ENCODE measurements around the gene ACOT8. TPM values are rescaled to one million over a fixed set of nuclear protein-coding genes. Genes with fewer than 3 reads are reported as not detected.
"Not testable (repeated sequence)": the region's sequence is repeated elsewhere in the genome, so short reads cannot be mapped to it uniquely, and the experiment has no call there.

The ACOT8 gene
- total and polyA plus RNA-seq, 2 donors (not counting 1 experiment from before 2014, with no cell fraction given), result 32.4 to 64.7 TPM

- ATAC-seq (ENCODE audit: low read depth) (peak; percentile 77), DNase-seq (peak; percentile 48)
- Histone ChIP-seq H3K79me2 (ENCODE audit: control insufficient read depth, insufficient read depth, low read length) (no peaks in the 10 kb centered on the region), H3K4me1 (ENCODE audit: control insufficient read depth in 2 of 2, insufficient read depth in 2 of 2, low read length in 2 of 2) (peaks cover 6 to 18% of the 10 kb centered on the region in 2 donors), H3K27me3 (replicated peaks in 1 of 4; ENCODE audit: control extremely low read depth in 1 of 4, control insufficient read depth in 3 of 4, insufficient read depth in 4 of 4, low read length in 3 of 4) (no peaks in the 10 kb centered on the region), H3K27ac (ENCODE audit: low read length in 2 of 2) (peak within 1 kb of the TSS in 1 of 2 donors; percentile 55), H3K9ac (ENCODE audit: low read length) (peak within 1 kb of the TSS; percentile 81), H2AFZ (ENCODE audit: insufficient read depth, low read depth, low read length, poor library complexity, severe bottlenecking) (peak within 1 kb of the TSS; percentile 93), H3K36me3 (replicated peaks in 1 of 2; ENCODE audit: control extremely low read depth in 1 of 2, control insufficient read depth in 1 of 2, extremely low read depth in 1 of 2, insufficient read depth in 2 of 2, low read length in 1 of 2) (no peaks in the 10 kb centered on the region), H3K4me3 (ENCODE audit: control extremely low read depth in 1 of 5, extremely low read depth in 1 of 5, insufficient read depth in 1 of 5, low read depth in 2 of 5, low read length in 4 of 5) (peak within 1 kb of the TSS; percentile 47 to 82 (median 67)), H3K9me3 (ENCODE audit: control extremely low read depth in 1 of 3, control insufficient read depth in 2 of 3, insufficient read depth in 1 of 3, low read length in 2 of 3) (no peaks in the 10 kb centered on the region), H3K4me2 (replicated peaks; ENCODE audit: low read depth, low read length, poor library complexity, severe bottlenecking) (peak within 1 kb of the TSS; percentile 98), H4K20me1 (ENCODE audit: control insufficient read depth, insufficient read depth, low read length, poor library complexity, severe bottlenecking) (no peaks in the 10 kb centered on the region)
- no peaks in the 10 kb centered on the region for H3K9me3 Mint-ChIP-seq (ENCODE audit: insufficient read depth)
- peaks cover 12% of the 10 kb centered on the region for H3K4me1 Mint-ChIP-seq
- no peak for TF ChIP-seq EZH2 (IDR thresholded peaks at IDR 0.05; ENCODE audit: borderline replicate concordance, insufficient read depth, low read depth, low read length, poor library complexity, severe bottlenecking)
- TF ChIP-seq CTCF (IDR thresholded peaks at IDR 0.05), result no peak
- no peaks in the 10 kb centered on the region for H3K27me3 Mint-ChIP-seq
- peak within 1 kb of the TSS; percentile 83 for H3K4me3 Mint-ChIP-seq
- WGBS (ENCODE audit: insufficient coverage), result 0% methylated on average over 28 of the region's 35 CpGs
- intact Hi-C loops (cut with micrococcal nuclease), result no loop called here
- ChIA-PET POLR2A (interaction anchor here (2.1 kb wide), 1 partner anchor 9 kb away, joined by 5 read pairs; no protein-coding TSS in a partner anchor), CTCF (interaction anchor here (0.7 to 1.1 kb wide), 3 partner anchors 10 to 128 kb away, joined by 3 to 5 read pairs (median 4); no protein-coding TSS in a partner anchor)
- peak within 1 kb of the TSS; percentile 53 for H3K27ac Mint-ChIP-seq
These were observed 23.9 kb downstream of the ACOT8 start, which contains the start of gene SNX21 for GRCh38 chr20:45833030-45833882. Gene SNX21 (plus strand): TSS chr20:45833799. CDS start chr20:45833920, 121 bp downstream.

GRCh38 chr20:45832619-45833018, 24.6 kb downstream of the ACOT8 start:
- ChIA-PET POLR2A (interaction anchor here (2.1 kb wide), 1 partner anchor 10 kb away, joined by 5 read pairs; no protein-coding TSS in a partner anchor), CTCF (interaction anchor here (1.1 kb wide), 1 partner anchor 9 kb away, joined by 5 read pairs; no protein-coding TSS in a partner anchor)
- Mint-ChIP-seq H3K4me3 (peak overlapping the region; percentile 83), H3K4me1 (peaks cover 12% of the 10 kb centered on the region), H3K27me3 (no peaks in the 10 kb centered on the region), H3K9me3 (ENCODE audit: insufficient read depth) (no peaks in the 10 kb centered on the region), H3K27ac (no peak overlapping the region)
- Histone ChIP-seq H3K27ac (ENCODE audit: low read length in 2 of 2) (no peak overlapping the region), H3K36me3 (replicated peaks in 1 of 2; ENCODE audit: control extremely low read depth in 1 of 2, control insufficient read depth in 1 of 2, extremely low read depth in 1 of 2, insufficient read depth in 2 of 2, low read length in 1 of 2) (no peaks in the 10 kb centered on the region), H3K9ac (ENCODE audit: low read length) (no peak overlapping the region), H3K4me3 (ENCODE audit: control extremely low read depth in 1 of 5, extremely low read depth in 1 of 5, insufficient read depth in 1 of 5, low read depth in 2 of 5, low read length in 4 of 5) (no peak overlapping the region), H3K27me3 (replicated peaks in 1 of 4; ENCODE audit: control extremely low read depth in 1 of 4, control insufficient read depth in 3 of 4, insufficient read depth in 4 of 4, low read length in 3 of 4) (no peaks in the 10 kb centered on the region), H3K79me2 (ENCODE audit: control insufficient read depth, insufficient read depth, low read length) (no peaks in the 10 kb centered on the region), H3K9me3 (ENCODE audit: control extremely low read depth in 1 of 3, control insufficient read depth in 2 of 3, insufficient read depth in 1 of 3, low read length in 2 of 3) (no peaks in the 10 kb centered on the region), H3K4me1 (ENCODE audit: control insufficient read depth in 2 of 2, insufficient read depth in 2 of 2, low read length in 2 of 2) (peaks cover 6 to 18% of the 10 kb centered on the region in 2 donors), H3K4me2 (replicated peaks; ENCODE audit: low read depth, low read length, poor library complexity, severe bottlenecking) (no peak overlapping the region), H4K20me1 (ENCODE audit: control insufficient read depth, insufficient read depth, low read length, poor library complexity, severe bottlenecking) (no peaks in the 10 kb centered on the region), H2AFZ (ENCODE audit: insufficient read depth, low read depth, low read length, poor library complexity, severe bottlenecking) (no peak overlapping the region)
- intact Hi-C loops (cut with micrococcal nuclease), result no loop called here
- no peak for TF ChIP-seq EZH2 (IDR thresholded peaks at IDR 0.05; ENCODE audit: borderline replicate concordance, insufficient read depth, low read depth, low read length, poor library complexity, severe bottlenecking)
- WGBS (ENCODE audit: insufficient coverage), result 56% methylated on average over 1 of the region's 4 CpGs
- DNase-seq (no peak), ATAC-seq (ENCODE audit: low read depth) (no peak)

- H2AFZ ChIP-seq (ENCODE audit: insufficient read depth, low read depth, low read length, poor library complexity, severe bottlenecking); H3K27me3 Mint-ChIP-seq; DNase-seq; intact Hi-C loops (cut with micrococcal nuclease); H3K27ac ChIP-seq (ENCODE audit: low read length in 2 of 2); CTCF ChIA-PET; ATAC-seq (ENCODE audit: low read depth); H3K27ac Mint-ChIP-seq; H3K4me3 Mint-ChIP-seq; POLR2A ChIA-PET; H3K9me3 Mint-ChIP-seq (ENCODE audit: insufficient read depth); H3K79me2 ChIP-seq (ENCODE audit: control insufficient read depth, insufficient read depth, low read length); H3K27me3 ChIP-seq (replicated peaks in 1 of 4; ENCODE audit: control extremely low read depth in 1 of 4, control insufficient read depth in 3 of 4, insufficient read depth in 4 of 4, low read length in 3 of 4); H3K9me3 ChIP-seq (ENCODE audit: control extremely low read depth in 1 of 3, control insufficient read depth in 2 of 3, insufficient read depth in 1 of 3, low read length in 2 of 3); H4K20me1 ChIP-seq (ENCODE audit: control insufficient read depth, insufficient read depth, low read length, poor library complexity, severe bottlenecking); H3K4me3 ChIP-seq (ENCODE audit: control extremely low read depth in 1 of 5, extremely low read depth in 1 of 5, insufficient read depth in 1 of 5, low read depth in 2 of 5, low read length in 4 of 5); H3K36me3 ChIP-seq (replicated peaks in 1 of 2; ENCODE audit: control extremely low read depth in 1 of 2, control insufficient read depth in 1 of 2, extremely low read depth in 1 of 2, insufficient read depth in 2 of 2, low read length in 1 of 2); H3K4me2 ChIP-seq (replicated peaks; ENCODE audit: low read depth, low read length, poor library complexity, severe bottlenecking); H3K9ac ChIP-seq (ENCODE audit: low read length): not testable (repeated sequence)
- H3K4me1 Mint-ChIP-seq, result peaks cover 14% of the 10 kb centered on the region
- WGBS (ENCODE audit: insufficient coverage), result 100% methylated on average over 4 of the region's 4 CpGs
- H3K4me1 ChIP-seq (ENCODE audit: control insufficient read depth in 2 of 2, insufficient read depth in 2 of 2, low read length in 2 of 2), result peaks cover 6 to 14% of the 10 kb centered on the region in 2 donors
These were observed 27.5 kb downstream of the ACOT8 start for GRCh38 chr20:45829673-45830106.

All from B cell (primary cell).